B cell (primary cell): ENCODE results near the gene RER1. TPM values are rescaled to one million over a fixed set of nuclear protein-coding genes. Genes with fewer than 3 reads are reported as not detected.

Experiments used
- ATAC-seq: fragments of 200-7000 bp; cut with Tn5 transposase; one replicate; pipeline ENCODE4 v1.10.0; 2021; ENCODE audit warnings: low read depth, mild to moderate bottlenecking, moderate number of reproducible peaks, moderate library complexity
- CTCF ChIA-PET: fragments of 350-600 bp; sonication (Branson Sonifier 250); formaldehyde crosslinking; loops from one replicate; lab custom pipeline; 2021; ENCODE audit warnings: antibody characterized with exemption, inconsistent platforms; lab: Charles Lee
- POLR2A ChIA-PET: fragments of 350-600 bp; sonication (Branson Sonifier 250); formaldehyde crosslinking; loops from one replicate; lab custom pipeline; 2021; ENCODE audit warnings: antibody characterized with exemption; lab: Charles Lee
- DNase-seq: peaks from one replicate; pipeline ENCODE4 v3.0.0; 2013
- H2AFZ ChIP-seq: 2 replicates; pipeline ENCODE4 v1.6.1; 2012; ENCODE audit warnings: mild to moderate bottlenecking, low read depth, low read length; ENCODE audit not compliant: insufficient read depth, poor library complexity, severe bottlenecking
- H3K27ac ChIP-seq, 2 donors: 1 replicate in 1 of 2; 2 replicates in 1 of 2; pipeline ENCODE4 v1.5.1; 2012 to 2013; ENCODE audit warnings: low read length in 2 of 2, mild to moderate bottlenecking in 2 of 2, moderate library complexity in 1 of 2
- H3K27me3 ChIP-seq, 4 experiments: fragments of 200-600 bp in 1 of 4; sonication (generic) in 1 of 4; replicated peaks in 1 of 4; 1 replicate in 2 of 4; 2 replicates in 2 of 4; pipeline versions ENCODE4 v1.6.1 to v1.7.0; 2013 to 2016; ENCODE audit warnings: low read length in 3 of 4, mild to moderate bottlenecking in 2 of 4, mixed read lengths in 1 of 4, moderate library complexity in 1 of 4; ENCODE audit not compliant: insufficient read depth in 4 of 4, control insufficient read depth in 3 of 4; ENCODE audit errors: control extremely low read depth in 1 of 4
- H3K36me3 ChIP-seq, 2 experiments: replicated peaks in 1 of 2; 1 replicate in 1 of 2; 2 replicates in 1 of 2; pipeline versions ENCODE4 v1.6.1 to v1.7.1; 2013; ENCODE audit warnings: low read length in 1 of 2; ENCODE audit not compliant: insufficient read depth in 2 of 2, control insufficient read depth in 1 of 2; ENCODE audit errors: control extremely low read depth in 1 of 2, extremely low read depth in 1 of 2
- H3K4me1 ChIP-seq, 2 donors: fragments of 200-600 bp in 1 of 2; sonication (generic) in 1 of 2; 1 replicate in 1 of 2; 2 replicates in 1 of 2; pipeline versions ENCODE4 v1.5.1 to v1.6.1; 2013 to 2017; ENCODE audit warnings: low read length in 2 of 2; ENCODE audit not compliant: control insufficient read depth in 2 of 2, insufficient read depth in 2 of 2
- H3K4me2 ChIP-seq: replicated peaks from 2 replicates; pipeline ENCODE3; 2012; ENCODE audit warnings: mild to moderate bottlenecking, low read depth, low read length; ENCODE audit not compliant: poor library complexity, severe bottlenecking
- H3K4me3 ChIP-seq, 5 experiments: fragments of 200-600 bp in 1 of 5; sonication (generic) in 1 of 5; 1 replicate in 3 of 5; 2 replicates in 2 of 5; pipeline versions ENCODE4 v1.5.1 to v1.7.0; 2011 to 2016; ENCODE audit warnings: low read length in 4 of 5, mild to moderate bottlenecking in 4 of 5, low read depth in 2 of 5, control low read depth in 1 of 5, moderate library complexity in 1 of 5; ENCODE audit not compliant: insufficient read depth in 1 of 5; ENCODE audit errors: control extremely low read depth in 1 of 5, extremely low read depth in 1 of 5
- H3K79me2 ChIP-seq: fragments of 200-600 bp; sonication (generic); one replicate; pipeline ENCODE4 v1.6.0; 2016; ENCODE audit warnings: low read length; ENCODE audit not compliant: control insufficient read depth, insufficient read depth
- H3K9ac ChIP-seq: fragments of 200-600 bp; sonication (generic); 2 replicates; pipeline ENCODE4 v1.6.1; 2017; ENCODE audit warnings: mild to moderate bottlenecking, low read length, moderate library complexity
- H3K9me3 ChIP-seq, 3 donors: one replicate each; pipeline versions ENCODE4 v1.6.1 to v1.7.1; 2013; ENCODE audit warnings: low read length in 2 of 3; ENCODE audit not compliant: control insufficient read depth in 2 of 3, insufficient read depth in 1 of 3; ENCODE audit errors: control extremely low read depth in 1 of 3
- H4K20me1 ChIP-seq: 2 replicates; pipeline ENCODE4 v1.6.0; 2012; ENCODE audit warnings: mild to moderate bottlenecking, low read length; ENCODE audit not compliant: insufficient read depth, control insufficient read depth, poor library complexity, severe bottlenecking
- H3K27ac Mint-ChIP-seq: one replicate; pipeline ENCODE4 v1.8.0; 2021; ENCODE audit warnings: mixed read lengths
- H3K27me3 Mint-ChIP-seq: one replicate; pipeline ENCODE4 v1.8.0; 2021; ENCODE audit warnings: mixed read lengths
- H3K4me1 Mint-ChIP-seq: one replicate; pipeline ENCODE4 v1.8.0; 2021; ENCODE audit warnings: mixed read lengths
- H3K4me3 Mint-ChIP-seq: one replicate; pipeline ENCODE4 v1.8.0; 2021; ENCODE audit warnings: mixed read lengths
- H3K9me3 Mint-ChIP-seq: one replicate; pipeline ENCODE4 v1.8.0; 2022; ENCODE audit warnings: mixed read lengths; ENCODE audit not compliant: insufficient read depth
- EZH2 ChIP-seq: IDR thresholded peaks from 2 replicates; pipeline ENCODE4 v1.6.1; 2012; ENCODE audit warnings: borderline replicate concordance, low read depth, mild to moderate bottlenecking, moderate library complexity, low read length; ENCODE audit not compliant: insufficient read depth, poor library complexity, severe bottlenecking
- WGBS: methylation state at CpG from one replicate; pipeline ENCODE4 v1.1.5; 2013; ENCODE audit warnings: missing lambda C conversion rate; ENCODE audit not compliant: insufficient coverage; 5-methylcytosine and 5-hydroxymethylcytosine counted together
- intact Hi-C: fragments of 100-400 bp; cut with micrococcal nuclease; formaldehyde crosslinking; loops from one replicate; pipeline ENCODE4 v1.10.0; 2022
- polyA plus RNA-seq: library from polyadenylated mRNA; depleted of rRNA; stranded (reverse); fragments of >200 nt; gene quantifications from 2 replicates; pipeline ENCODE4 v1.2.3, GENCODE V29; 2012
- total RNA-seq, 2 donors: library from RNA; stranded (reverse); fragments of 120-200 nt in 1 of 2; gene quantifications; 1 replicate in 1 of 2; 2 replicates in 1 of 2; pipeline versions ENCODE4 v1.2.3 to v1.2.4, GENCODE V29; 2013 to 2022
- TF ChIP-seq, protein P1 (sequence below): fragments of 200-600 bp; IDR thresholded peaks from one replicate; pipeline ENCODE4 v1.8.0; 2022; ENCODE audit warnings: antibody characterized with exemption, mild to moderate bottlenecking

RER1 gene
- total and polyA plus RNA-seq, 2 donors (not counting 1 experiment from before 2014, with no cell fraction given), result 78.5 to 118 TPM

DNA sequence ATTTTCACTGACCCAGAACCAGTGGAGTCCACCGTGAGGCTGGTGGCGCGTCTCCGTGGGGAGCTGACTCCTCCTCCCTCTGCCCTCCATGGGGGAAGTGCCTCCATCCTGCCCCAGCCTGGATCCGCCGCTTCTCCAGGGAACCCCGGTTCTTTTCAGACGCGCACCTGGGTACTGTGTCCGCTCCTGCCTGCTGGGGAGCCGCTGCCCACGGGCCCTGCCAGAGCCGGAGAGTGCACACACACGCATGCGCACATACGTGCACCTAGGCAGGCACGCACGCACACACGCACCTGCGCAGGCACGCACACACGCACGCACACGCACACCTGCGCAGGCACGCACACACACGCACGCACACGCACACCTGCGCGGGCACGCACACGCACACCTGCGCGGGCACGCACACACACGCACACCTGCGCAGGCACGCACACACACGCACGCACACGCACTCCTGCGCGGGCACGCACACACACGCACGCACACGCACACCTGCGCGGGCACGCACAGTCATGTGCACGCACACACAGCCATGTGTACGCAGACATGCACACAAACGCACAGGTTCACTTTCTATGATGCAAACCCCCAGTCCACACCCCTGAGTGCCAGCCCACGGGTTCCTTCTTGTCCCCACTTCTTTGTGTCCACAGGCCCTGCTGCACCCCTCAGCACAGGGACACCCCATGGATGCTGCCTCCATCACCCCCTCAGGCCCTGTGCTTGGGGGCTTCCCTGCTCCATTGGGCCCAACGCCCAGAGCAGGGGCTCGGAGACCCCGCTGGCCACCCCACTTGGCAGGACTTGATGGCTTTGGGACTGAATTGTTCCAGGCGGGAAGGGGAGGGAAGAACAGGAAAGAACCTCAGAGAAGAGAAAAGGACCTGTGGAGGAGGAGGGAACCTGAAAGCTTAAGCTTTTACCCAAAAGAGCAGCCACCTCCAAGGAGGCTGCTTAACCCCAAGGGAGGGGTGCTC is 43.0 kb upstream of the RER1 start:
- Histone ChIP-seq H3K4me2 (no peak overlapping the region), H3K4me3 (no peak overlapping the region), H3K27ac (no peak overlapping the region), H3K36me3 (no peaks in the 10 kb centered on the region), H3K27me3 (no peaks in the 10 kb centered on the region), H3K9me3 (no peaks in the 10 kb centered on the region), H2AFZ (no peak overlapping the region), H3K79me2 (no peaks in the 10 kb centered on the region), H4K20me1 (no peaks in the 10 kb centered on the region), H3K9ac (no peak overlapping the region), H3K4me1 (no peaks in the 10 kb centered on the region)
- Mint-ChIP-seq H3K27me3 (no peaks in the 10 kb centered on the region), H3K9me3 (no peaks in the 10 kb centered on the region), H3K4me1 (no peaks in the 10 kb centered on the region), H3K4me3 (no peak overlapping the region), H3K27ac (no peak overlapping the region)
- 95% methylated on average over 54 of the region's 59 CpGs for WGBS
- no peak for ATAC-seq
- no peak for TF ChIP-seq EZH2
- TF ChIP-seq, protein P1, sequence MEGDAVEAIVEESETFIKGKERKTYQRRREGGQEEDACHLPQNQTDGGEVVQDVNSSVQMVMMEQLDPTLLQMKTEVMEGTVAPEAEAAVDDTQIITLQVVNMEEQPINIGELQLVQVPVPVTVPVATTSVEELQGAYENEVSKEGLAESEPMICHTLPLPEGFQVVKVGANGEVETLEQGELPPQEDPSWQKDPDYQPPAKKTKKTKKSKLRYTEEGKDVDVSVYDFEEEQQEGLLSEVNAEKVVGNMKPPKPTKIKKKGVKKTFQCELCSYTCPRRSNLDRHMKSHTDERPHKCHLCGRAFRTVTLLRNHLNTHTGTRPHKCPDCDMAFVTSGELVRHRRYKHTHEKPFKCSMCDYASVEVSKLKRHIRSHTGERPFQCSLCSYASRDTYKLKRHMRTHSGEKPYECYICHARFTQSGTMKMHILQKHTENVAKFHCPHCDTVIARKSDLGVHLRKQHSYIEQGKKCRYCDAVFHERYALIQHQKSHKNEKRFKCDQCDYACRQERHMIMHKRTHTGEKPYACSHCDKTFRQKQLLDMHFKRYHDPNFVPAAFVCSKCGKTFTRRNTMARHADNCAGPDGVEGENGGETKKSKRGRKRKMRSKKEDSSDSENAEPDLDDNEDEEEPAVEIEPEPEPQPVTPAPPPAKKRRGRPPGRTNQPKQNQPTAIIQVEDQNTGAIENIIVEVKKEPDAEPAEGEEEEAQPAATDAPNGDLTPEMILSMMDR, result no peak
- no peak for DNase-seq
- POLR2A ChIA-PET, result no interaction called here
- intact Hi-C loops, result no loop called here
- CTCF ChIA-PET, result no interaction called here

DNA sequence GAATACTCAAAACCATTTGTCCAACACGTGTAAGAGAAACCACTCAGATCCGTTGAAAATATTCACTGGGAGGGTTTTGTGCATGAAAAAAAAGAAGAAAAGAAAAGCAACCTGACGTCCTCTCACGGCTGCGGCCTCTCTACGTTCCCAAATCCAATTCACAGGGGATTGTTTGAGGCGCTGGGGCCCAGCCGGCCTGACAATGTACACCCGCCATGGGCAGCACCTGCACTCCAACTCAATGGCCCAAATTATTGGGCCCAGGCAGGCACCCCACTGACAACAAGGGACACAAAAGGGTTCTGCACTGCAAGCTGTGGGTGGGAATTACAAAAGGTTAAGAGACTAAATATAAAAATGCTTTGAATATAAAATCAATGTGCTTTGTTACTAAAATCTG is 41.8 kb upstream of the RER1 start:
- Mint-ChIP-seq H3K4me1 (no peaks in the 10 kb centered on the region), H3K4me3 (no peak overlapping the region), H3K27ac (no peak overlapping the region), H3K9me3 (no peaks in the 10 kb centered on the region), H3K27me3 (no peaks in the 10 kb centered on the region)
- H3K27ac ChIP-seq, result no peak overlapping the region
- POLR2A ChIA-PET, result no interaction called here
- no peak overlapping the region for H3K9ac ChIP-seq
- 95% methylated on average over 7 of the region's 9 CpGs for whole genome bisulfite sequencing
- H3K27me3 ChIP-seq, result no peaks in the 10 kb centered on the region
- H2AFZ ChIP-seq, result no peak overlapping the region
- intact Hi-C loops, result no loop called here
- no peaks in the 10 kb centered on the region for H3K4me1 ChIP-seq
- ATAC-seq (no peak), DNase-seq (no peak)
- no peak overlapping the region for H3K4me2 ChIP-seq
- CTCF ChIA-PET, result no interaction called here
- no peaks in the 10 kb centered on the region for H3K79me2 ChIP-seq
- TF ChIP-seq, protein P1, result no peak
- no peak for TF ChIP-seq EZH2
- H3K9me3 ChIP-seq, result no peaks in the 10 kb centered on the region
- no peaks in the 10 kb centered on the region for H4K20me1 ChIP-seq
- H3K4me3 ChIP-seq, result no peak overlapping the region
- H3K36me3 ChIP-seq, result no peaks in the 10 kb centered on the region
